Measurements from ENCODE around the gene METTL25.

DNA sequence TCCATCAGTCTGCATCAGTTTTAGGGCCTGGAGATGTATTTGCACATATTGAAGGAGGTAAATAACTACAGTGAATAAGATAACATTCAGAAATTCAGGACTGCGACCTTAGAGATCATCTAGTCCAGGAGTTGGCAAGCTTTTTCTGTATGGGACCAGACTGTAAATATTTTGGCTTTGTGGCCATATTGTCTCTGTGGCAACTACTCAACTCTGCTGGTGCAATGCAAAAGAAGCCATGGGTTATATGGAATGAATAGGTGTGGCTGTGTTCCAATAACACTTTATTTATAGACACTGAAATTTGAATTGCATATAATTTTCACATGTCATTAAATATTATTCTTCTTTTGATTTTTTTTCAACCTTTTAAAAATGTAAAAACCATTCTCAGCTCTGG, 156.6 kb downstream of the METTL25 start:
- no peak for TF ChIP-seq EZH2 (IDR thresholded peaks at IDR 0.05; ENCODE audit: low read depth)
- TF ChIP-seq, protein P1, sequence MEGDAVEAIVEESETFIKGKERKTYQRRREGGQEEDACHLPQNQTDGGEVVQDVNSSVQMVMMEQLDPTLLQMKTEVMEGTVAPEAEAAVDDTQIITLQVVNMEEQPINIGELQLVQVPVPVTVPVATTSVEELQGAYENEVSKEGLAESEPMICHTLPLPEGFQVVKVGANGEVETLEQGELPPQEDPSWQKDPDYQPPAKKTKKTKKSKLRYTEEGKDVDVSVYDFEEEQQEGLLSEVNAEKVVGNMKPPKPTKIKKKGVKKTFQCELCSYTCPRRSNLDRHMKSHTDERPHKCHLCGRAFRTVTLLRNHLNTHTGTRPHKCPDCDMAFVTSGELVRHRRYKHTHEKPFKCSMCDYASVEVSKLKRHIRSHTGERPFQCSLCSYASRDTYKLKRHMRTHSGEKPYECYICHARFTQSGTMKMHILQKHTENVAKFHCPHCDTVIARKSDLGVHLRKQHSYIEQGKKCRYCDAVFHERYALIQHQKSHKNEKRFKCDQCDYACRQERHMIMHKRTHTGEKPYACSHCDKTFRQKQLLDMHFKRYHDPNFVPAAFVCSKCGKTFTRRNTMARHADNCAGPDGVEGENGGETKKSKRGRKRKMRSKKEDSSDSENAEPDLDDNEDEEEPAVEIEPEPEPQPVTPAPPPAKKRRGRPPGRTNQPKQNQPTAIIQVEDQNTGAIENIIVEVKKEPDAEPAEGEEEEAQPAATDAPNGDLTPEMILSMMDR (conservative IDR thresholded peaks at IDR 0.05): no peak
